HEK293 (cell line): Measurements from ENCODE around the gene ZNF513.

Experiments used
- CTCF ChIA-PET: fragments of 350-600 bp; formaldehyde crosslinking; extraction: SDS; loops from one replicate; lab custom pipeline; 2021; ENCODE audit warnings: antibody characterized with exemption; lab: Yijun Ruan, JAX
- POLR2A ChIA-PET: fragments of 300-600 bp; formaldehyde crosslinking; extraction: SDS; loops from one replicate; lab custom pipeline; 2020; ENCODE audit warnings: antibody characterized with exemption, inconsistent platforms; lab: Yijun Ruan, JAX
- H3K27ac ChIP-seq: fragments of 200-500 bp; sonication (Bioruptor generic); 2 replicates; pipeline ENCODE4 v1.5.1; 2014; ENCODE audit warnings: low read depth, low read length, control low read depth, inconsistent platforms; ENCODE audit errors: extremely low read depth
- H3K36me3 ChIP-seq, 2 experiments: fragments of 200-500 bp in 1 of 2; sonication (Bioruptor generic) in 1 of 2; 1 replicate in 1 of 2; 2 replicates in 1 of 2; pipeline ENCODE4 v1.5.1; 2014 to 2017; ENCODE audit warnings: inconsistent platforms in 2 of 2, low read length in 2 of 2; ENCODE audit not compliant: control insufficient read depth in 2 of 2, insufficient read depth in 1 of 2
- H3K4me1 ChIP-seq: fragments of 200-500 bp; sonication (Bioruptor generic); 2 replicates; pipeline ENCODE4 v1.5.1; 2014; ENCODE audit warnings: mild to moderate bottlenecking, low read length, inconsistent platforms; ENCODE audit not compliant: control insufficient read depth, insufficient read depth
- H3K4me3 ChIP-seq: 2 replicates; pipeline ENCODE4 v1.5.1; 2011; ENCODE audit warnings: low read depth, mild to moderate bottlenecking, control low read depth, low read length, moderate library complexity
- H3K9me3 ChIP-seq: fragments of 200-500 bp; sonication (Bioruptor generic); 2 replicates; pipeline ENCODE4 v1.5.1; 2014; ENCODE audit warnings: low read depth, low read length, inconsistent platforms; ENCODE audit not compliant: control insufficient read depth, insufficient read depth
- BCL11A ChIP-seq: fragments of 450-650 bp; formaldehyde crosslinking; IDR thresholded peaks from 2 replicates; pipeline ENCODE4 v1.5.1; 2016; ENCODE audit warnings: low read depth, missing biosample characterization, missing genetic modification characterization
- BCL11B ChIP-seq: fragments of 450-650 bp; formaldehyde crosslinking; IDR thresholded peaks from 2 replicates; pipeline ENCODE4 v1.5.1; 2016; ENCODE audit warnings: low read depth, missing biosample characterization, missing genetic modification characterization
- GLIS2 ChIP-seq: fragments of 450-650 bp; formaldehyde crosslinking; IDR thresholded peaks from 2 replicates; pipeline ENCODE4 v1.5.1; 2016; ENCODE audit warnings: missing biosample characterization, missing genetic modification characterization
- PRDM10 ChIP-seq: fragments of 450-650 bp; formaldehyde crosslinking; IDR thresholded peaks from 2 replicates; pipeline ENCODE4 v1.5.1; 2016; ENCODE audit warnings: missing biosample characterization, missing genetic modification characterization
- SP3 ChIP-seq: fragments of 450-650 bp; formaldehyde crosslinking; IDR thresholded peaks from 2 replicates; pipeline ENCODE4 v1.5.1; 2016; ENCODE audit warnings: missing biosample characterization, missing genetic modification characterization
- ZBTB26 ChIP-seq: fragments of 450-650 bp; formaldehyde crosslinking; optimal IDR thresholded peaks from 2 replicates; pipeline ENCODE3; 2016; ENCODE audit warnings: missing biosample characterization, mild to moderate bottlenecking, missing genetic modification characterization
- ZBTB48 ChIP-seq: fragments of 450-650 bp; formaldehyde crosslinking; IDR thresholded peaks from 2 replicates; pipeline ENCODE4 v1.5.1; 2016; ENCODE audit warnings: missing biosample characterization, missing genetic modification characterization
- ZNF132 ChIP-seq: fragments of 450-650 bp; formaldehyde crosslinking; IDR thresholded peaks from 2 replicates; pipeline ENCODE4 v1.5.1; 2017; ENCODE audit warnings: missing biosample characterization, missing genetic modification characterization, borderline replicate concordance
- ZNF184 ChIP-seq: fragments of 450-650 bp; IDR thresholded peaks from 2 replicates; pipeline ENCODE4 v1.5.1; 2018; ENCODE audit warnings: missing biosample characterization, mild to moderate bottlenecking, missing genetic modification characterization
- ZNF311 ChIP-seq: fragments of 450-650 bp; formaldehyde crosslinking; IDR thresholded peaks from 2 replicates; pipeline ENCODE4 v1.5.1; 2017; ENCODE audit warnings: missing biosample characterization, missing genetic modification characterization, borderline replicate concordance
- ZNF366 ChIP-seq: fragments of 450-650 bp; formaldehyde crosslinking; conservative IDR thresholded peaks from 2 replicates; pipeline ENCODE4 v1.5.1; 2016; ENCODE audit warnings: missing biosample characterization, missing genetic modification characterization
- ZNF416 ChIP-seq: fragments of 450-650 bp; formaldehyde crosslinking; IDR thresholded peaks from 2 replicates; pipeline ENCODE4 v1.5.1; 2016; ENCODE audit warnings: missing biosample characterization, missing genetic modification characterization
- ZNF449 ChIP-seq: fragments of 450-650 bp; formaldehyde crosslinking; IDR thresholded peaks from 2 replicates; pipeline ENCODE4 v1.5.1; 2017; ENCODE audit warnings: missing biosample characterization, mild to moderate bottlenecking, missing genetic modification characterization, moderate library complexity
- ZNF580 ChIP-seq: fragments of 450-650 bp; formaldehyde crosslinking; IDR thresholded peaks from 2 replicates; pipeline ENCODE4 v1.5.1; 2016; ENCODE audit warnings: missing biosample characterization, missing genetic modification characterization
- ZNF658 ChIP-seq: fragments of 450-650 bp; formaldehyde crosslinking; IDR thresholded peaks from 2 replicates; pipeline ENCODE4; 2016; ENCODE audit warnings: missing biosample characterization, missing genetic modification characterization
- ZNF777 ChIP-seq: fragments of 450-650 bp; formaldehyde crosslinking; IDR thresholded peaks from 2 replicates; pipeline ENCODE4 v1.5.1; 2017; ENCODE audit warnings: missing biosample characterization, missing genetic modification characterization, borderline replicate concordance

ZNF513 gene

GRCh38 chr2:27356056-27356381 is 24.5 kb downstream of the ZNF513 start:
- Histone ChIP-seq H3K4me3 (peak overlapping the region; percentile 99), H3K36me3 (peaks cover 0 to 7% of the 10 kb centered on the region in 2 experiments; a peak in 2 of 3 replicates), H3K9me3 (no peaks in the 10 kb centered on the region), H3K4me1 (peaks cover 6% of the 10 kb centered on the region), H3K27ac (peak overlapping the region; percentile 98)
- POLR2A ChIA-PET, result interaction anchor here (0.5 to 2.1 kb wide), 16 partner anchors 11 to 308 kb away, joined by 3 to 22 read pairs (median 5); partner anchors contain the start of genes AGBL5, EIF2B4, MPV17 and NRBP1
- TF ChIP-seq BCL11A (tag by site-specific recombination), result no peak
- no peak for TF ChIP-seq ZNF449 (tag by site-specific recombination)
- 0 out of 2 replicates have a peak, but pooled peaks have one; percentile 46 for TF ChIP-seq ZNF777 (tag by site-specific recombination)
- peak; percentile 65; the same call in 1 of the 2 replicates for TF ChIP-seq ZBTB48 (tag by site-specific recombination)
- TF ChIP-seq ZNF132 (tag by site-specific recombination), result no peak
- CTCF ChIA-PET, result no interaction called here

- TF ChIP-seq ZBTB26 (tag by site-specific recombination), result no peak
- no peak for TF ChIP-seq SP3
- no peak for TF ChIP-seq ZNF311 (tag by site-specific recombination)
- no peak for TF ChIP-seq ZNF580 (tag by site-specific recombination)
- TF ChIP-seq ZNF366 (tag by site-specific recombination), result no peak
- TF ChIP-seq ZNF416, result no peak
- TF ChIP-seq BCL11B (tag by site-specific recombination), result no peak
- TF ChIP-seq GLIS2 (tag by site-specific recombination), result no peak
- no peak for TF ChIP-seq ZNF184 (tag by site-specific recombination)
- no peak for TF ChIP-seq PRDM10 (tag by site-specific recombination)
- no peak for TF ChIP-seq ZNF658 (tag by site-specific recombination)
- ChIA-PET POLR2A (interaction anchor here (1.4 kb wide), 2 partner anchors 11 to 27 kb away, joined by 4 to 9 read pairs; partner anchors contain the start of gene ZNF513), CTCF (interaction anchor here (0.7 to 1.0 kb wide), 3 partner anchors 34 to 106 kb away, joined by 3 to 5 read pairs (median 4); no protein-coding TSS in a partner anchor)
- Histone ChIP-seq H3K36me3 (peaks cover 0 to 7% of the 10 kb centered on the region in 2 experiments; a peak in 2 of 3 replicates), H3K9me3 (no peaks in the 10 kb centered on the region), H3K4me3 (no peak overlapping the region), H3K27ac (peak overlapping the region; percentile 20; the same call in 1 of the 2 replicates), H3K4me1 (peaks cover 6% of the 10 kb centered on the region)
Measured at GRCh38 chr2:27354597-27354927, 26.0 kb downstream of the ZNF513 start.
